Measurements from ENCODE around the gene CMSS1. TPM values are rescaled to one million over a fixed set of nuclear protein-coding genes. Genes with fewer than 3 reads are reported as not detected.

Gene CMSS1
- total RNA-seq, 1 donor from 2014 or later, result 17.3 TPM

GRCh38 chr3:100080573-100080972 is 262.9 kb downstream of the CMSS1 start:
- Histone ChIP-seq H3K9me3 (no peaks in the 10 kb centered on the region), H3K27ac (no peak overlapping the region), H3K4me1 (peaks cover 13% of the 10 kb centered on the region), H3K36me3 (no peaks in the 10 kb centered on the region), H3K27me3 (ENCODE audit: low read depth) (no peaks in the 10 kb centered on the region), H3K4me3 (no peak overlapping the region)
- DNase-seq (no peak), ATAC-seq (no peak)
- TF ChIP-seq CTCF (IDR thresholded peaks at IDR 0.05), result no peak
- intact Hi-C loops (cut with DNase I), result no loop called here

- Histone ChIP-seq H3K4me1 (peaks cover 7% of the 10 kb centered on the region), H3K9me3 (no peaks in the 10 kb centered on the region), H3K4me3 (no peak overlapping the region), H3K27ac (no peak overlapping the region), H3K27me3 (ENCODE audit: low read depth) (no peaks in the 10 kb centered on the region), H3K36me3 (no peaks in the 10 kb centered on the region)
- TF ChIP-seq CTCF (IDR thresholded peaks at IDR 0.05), result no peak
- ATAC-seq, result no peak
- intact Hi-C loops (cut with DNase I), result no loop called here
- DNase-seq, result no peak
Measured at GRCh38 chr3:100081311-100081710, 263.6 kb downstream of the CMSS1 start.

- no peak for TF ChIP-seq CTCF (IDR thresholded peaks at IDR 0.05)
- Histone ChIP-seq H3K4me3 (no peak overlapping the region), H3K27ac (no peak overlapping the region), H3K4me1 (no peaks in the 10 kb centered on the region), H3K9me3 (no peaks in the 10 kb centered on the region), H3K36me3 (no peaks in the 10 kb centered on the region), H3K27me3 (ENCODE audit: low read depth) (no peaks in the 10 kb centered on the region)
- DNase-seq (no peak), ATAC-seq (no peak)
- intact Hi-C loops (cut with DNase I), result no loop called here
Measured at GRCh38 chr3:100081986-100082692, 264.5 kb downstream of the CMSS1 start.

- Histone ChIP-seq H3K27ac (no peak overlapping the region), H3K4me3 (no peak overlapping the region), H3K4me1 (no peaks in the 10 kb centered on the region), H3K27me3 (ENCODE audit: low read depth) (no peaks in the 10 kb centered on the region), H3K9me3 (no peaks in the 10 kb centered on the region), H3K36me3 (no peaks in the 10 kb centered on the region)
- TF ChIP-seq CTCF (IDR thresholded peaks at IDR 0.05), result no peak
- ATAC-seq (no peak), DNase-seq (no peak)
- intact Hi-C loops (cut with DNase I), result no loop called here
Measured at GRCh38 chr3:100082714-100083113, 265.1 kb downstream of the CMSS1 start.

GRCh38 chr3:100083209-100083608 is 265.5 kb downstream of the CMSS1 start:
- no peaks in the 10 kb centered on the region for H3K9me3 ChIP-seq
- H3K27me3 ChIP-seq (ENCODE audit: low read depth), result no peaks in the 10 kb centered on the region
- TF ChIP-seq CTCF (IDR thresholded peaks at IDR 0.05), result no peak
- ATAC-seq, result no peak
- H3K4me3 ChIP-seq, result no peak overlapping the region
- no peaks in the 10 kb centered on the region for H3K4me1 ChIP-seq
- no peaks in the 10 kb centered on the region for H3K36me3 ChIP-seq
- no peak overlapping the region for H3K27ac ChIP-seq
- no peak for DNase-seq
- intact Hi-C loops (cut with DNase I), result no loop called here

All from lower lobe of right lung (tissue), 2 donors.